HG03460 (cell line): ENCODE data around the gene RO60.
"Not testable (repeated sequence)": the region's sequence is repeated elsewhere in the genome, so short reads cannot be mapped to it uniquely, and the experiment has no call there.

Experiments
- ATAC-seq: cut with Tn5 transposase; IDR thresholded peaks from one replicate; pipeline ENCODE4 v1.9.1; 2021; ENCODE audit not compliant: unreplicated experiment

RO60 gene

GRCh38 chr1:193059282-193060114 is at the start of gene RO60, which contains the start of gene UCHL5:
TSS of gene RO60 (plus strand) at chr1:193059612. CDS start at chr1:193069055, 9,443 bp downstream.
TSS of gene UCHL5 (minus strand) at chr1:193059360. CDS start at chr1:193059260, 100 bp downstream.
- peak; percentile 92 for ATAC-seq

GRCh38 chr1:193011406-193011805 is 48.0 kb upstream of the RO60 start:
- no peak for ATAC-seq

- ATAC-seq: no peak
These were observed 46.4 kb upstream of the RO60 start for GRCh38 chr1:193013005-193013404.

DNA sequence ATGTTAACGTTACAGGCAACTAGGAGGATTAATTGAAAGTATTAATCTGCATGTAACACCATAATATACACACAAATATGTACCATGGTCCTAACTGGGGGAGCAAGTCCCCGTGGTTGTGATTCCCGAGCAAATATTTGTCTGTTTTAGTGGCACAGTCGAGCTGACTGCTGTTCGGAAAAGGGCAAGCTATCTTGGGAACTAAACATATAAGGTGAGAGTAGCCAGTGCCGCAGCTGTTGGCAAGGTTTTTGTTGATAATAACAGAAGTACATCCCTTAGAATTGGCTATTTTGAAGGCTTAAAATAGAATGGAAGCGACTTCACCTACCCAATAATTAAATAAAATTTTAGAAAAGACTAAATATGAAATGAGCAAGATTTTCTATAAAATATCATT is 45.7 kb upstream of the RO60 start:
- ATAC-seq: no peak

GRCh38 chr1:193014400-193014799 is 45.0 kb upstream of the RO60 start:
- ATAC-seq: no peak

GRCh38 chr1:193016788-193017187 is 42.6 kb upstream of the RO60 start:
- no peak for ATAC-seq

GRCh38 chr1:193019442-193020026 is 39.9 kb upstream of the RO60 start:
- ATAC-seq: peak; percentile 67

DNA sequence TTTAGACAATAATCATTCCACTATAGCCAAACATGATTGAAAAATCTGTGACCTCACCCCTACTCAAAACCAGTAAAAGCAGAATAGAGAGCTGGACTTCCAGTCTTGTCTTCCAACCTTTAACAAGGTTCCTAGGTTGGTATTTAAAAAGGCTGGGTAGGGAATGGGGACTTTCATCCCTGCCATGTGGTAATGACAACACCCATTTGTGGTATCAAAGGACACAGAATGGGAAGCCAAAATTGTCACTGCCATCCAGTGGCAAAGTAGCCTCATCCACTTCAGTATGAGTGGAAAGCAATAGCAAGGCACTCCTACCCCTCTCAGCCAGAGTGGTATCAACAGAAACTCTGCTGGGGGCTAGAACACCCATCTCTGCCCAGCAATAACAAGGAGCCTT is 34.2 kb upstream of the RO60 start:
- ATAC-seq: no peak

DNA sequence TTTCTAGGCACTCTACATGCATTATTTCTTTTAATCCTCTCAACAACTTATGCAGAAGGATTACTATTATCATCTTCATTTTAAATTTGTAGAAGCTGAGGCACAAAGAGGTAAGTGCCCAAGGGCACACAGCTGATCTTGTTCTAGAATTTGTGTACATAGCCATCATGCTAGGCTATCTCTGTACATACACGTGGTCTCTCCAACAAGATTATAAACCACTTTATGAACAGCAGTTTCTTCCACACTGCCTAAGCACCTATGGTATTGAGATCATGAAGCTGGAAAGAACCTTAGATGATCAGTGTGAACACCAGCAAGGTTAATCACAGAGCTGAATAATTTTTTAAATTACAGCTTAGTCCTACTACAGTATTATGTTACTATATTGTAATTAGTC is 29.1 kb upstream of the RO60 start:
- no peak for ATAC-seq

DNA sequence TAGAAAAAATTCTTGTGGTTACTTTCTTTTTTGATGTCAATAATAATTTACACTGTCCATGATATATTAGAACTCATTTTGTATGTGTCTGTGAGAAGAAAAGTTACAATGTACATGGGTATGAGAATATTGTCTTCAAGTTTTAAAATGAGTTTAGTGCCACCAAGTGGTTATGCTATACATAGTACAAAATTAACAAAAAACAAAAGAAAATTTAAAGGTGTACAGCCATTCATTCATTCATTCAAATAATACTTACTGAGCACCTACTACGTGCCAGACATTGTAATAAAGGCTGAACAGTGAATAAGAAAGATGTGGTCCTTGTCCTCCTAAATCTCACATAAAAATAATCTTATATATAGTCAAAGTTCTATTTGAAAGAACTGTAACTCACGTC is 28.0 kb upstream of the RO60 start:
- peak; percentile 68 for ATAC-seq

DNA sequence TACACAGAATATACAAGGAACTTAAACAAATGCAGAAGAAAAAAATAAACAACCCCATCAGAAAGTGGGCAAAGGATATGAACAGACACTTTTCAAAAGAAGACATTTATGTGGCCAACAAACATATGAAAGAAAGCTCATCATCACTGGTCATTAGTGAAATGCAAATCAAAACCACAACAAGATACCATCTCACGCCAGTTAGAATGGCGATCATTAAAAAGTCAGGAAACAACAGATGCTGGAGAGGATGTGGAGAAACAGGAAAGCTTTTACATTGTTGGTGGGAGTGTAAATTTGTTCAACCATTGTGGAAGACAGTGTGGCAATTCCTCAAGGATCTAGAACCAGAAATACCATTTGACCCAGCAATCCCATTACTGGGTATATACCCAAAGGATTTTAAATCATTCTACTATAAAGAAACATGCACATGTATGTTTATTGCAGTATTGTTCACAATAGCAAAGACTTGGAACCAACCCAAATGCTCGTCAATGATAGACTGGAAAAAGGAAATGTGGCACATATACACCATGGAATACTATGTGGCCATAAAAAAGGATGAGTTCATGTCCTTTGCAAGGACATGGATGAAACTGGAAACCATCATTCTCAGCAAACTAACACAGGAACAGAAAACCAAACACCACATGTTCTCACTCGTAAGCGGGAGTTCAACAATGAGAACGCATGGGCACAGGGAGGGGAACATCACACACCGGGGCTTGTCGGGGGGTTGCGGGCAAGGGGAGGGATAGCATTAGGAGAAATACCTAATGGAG is 26.6 kb upstream of the RO60 start:
- ATAC-seq: not testable (repeated sequence)

DNA sequence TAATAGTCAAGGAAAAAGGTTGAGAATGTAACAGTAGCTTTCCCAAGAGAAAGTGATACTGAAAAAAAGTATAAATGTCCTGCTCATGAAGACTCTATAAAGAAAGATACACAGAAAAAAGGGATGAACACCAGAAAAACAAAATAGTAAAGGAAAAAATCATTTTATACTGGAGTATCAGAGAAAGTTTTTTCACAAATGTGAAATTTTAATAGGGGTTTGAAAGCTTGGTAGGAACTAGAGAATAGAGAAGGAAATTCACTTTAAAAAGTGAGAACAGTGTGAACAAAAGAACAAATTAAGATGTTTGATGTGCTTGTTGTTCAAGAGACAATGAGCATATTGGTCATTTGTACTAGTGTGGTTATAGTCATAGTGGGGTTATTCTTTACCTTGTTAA is 25.8 kb upstream of the RO60 start:
- no peak for ATAC-seq

DNA sequence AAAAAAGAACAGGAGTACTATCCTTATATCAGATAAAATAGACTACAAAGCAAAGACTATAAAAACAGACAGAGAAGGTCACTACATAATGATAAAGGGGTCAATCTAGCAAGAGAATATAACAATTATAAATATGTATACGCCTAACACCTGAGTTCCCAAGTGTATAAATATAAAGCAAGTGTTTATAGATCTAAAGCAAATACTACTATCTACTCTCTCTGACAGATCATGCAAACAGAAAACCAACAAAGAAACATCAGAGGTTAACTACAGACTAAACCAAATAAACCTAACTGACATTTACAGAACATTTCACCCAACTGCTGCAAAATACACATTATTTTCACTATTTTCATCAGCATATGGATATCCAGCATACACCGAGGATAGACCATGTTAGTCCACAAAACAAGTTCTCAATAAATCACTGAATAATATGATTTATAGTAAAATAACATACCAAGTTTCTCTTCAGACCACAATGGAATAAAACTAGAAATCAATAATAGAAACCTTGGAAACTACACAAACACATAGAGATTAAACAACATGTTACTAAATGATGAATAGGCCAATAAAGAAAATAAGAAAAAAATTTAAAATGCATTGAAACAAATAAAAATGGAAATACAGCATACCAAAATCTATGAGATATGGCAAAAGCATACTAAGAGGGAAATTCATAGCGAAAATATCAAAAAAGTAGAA is 22.9 kb upstream of the RO60 start:
- ATAC-seq: no peak

- no peak for ATAC-seq
These were observed 19.4 kb upstream of the RO60 start for GRCh38 chr1:193040011-193040410.

GRCh38 chr1:193042766-193043691 is 16.4 kb upstream of the RO60 start:
- no peak for ATAC-seq

DNA sequence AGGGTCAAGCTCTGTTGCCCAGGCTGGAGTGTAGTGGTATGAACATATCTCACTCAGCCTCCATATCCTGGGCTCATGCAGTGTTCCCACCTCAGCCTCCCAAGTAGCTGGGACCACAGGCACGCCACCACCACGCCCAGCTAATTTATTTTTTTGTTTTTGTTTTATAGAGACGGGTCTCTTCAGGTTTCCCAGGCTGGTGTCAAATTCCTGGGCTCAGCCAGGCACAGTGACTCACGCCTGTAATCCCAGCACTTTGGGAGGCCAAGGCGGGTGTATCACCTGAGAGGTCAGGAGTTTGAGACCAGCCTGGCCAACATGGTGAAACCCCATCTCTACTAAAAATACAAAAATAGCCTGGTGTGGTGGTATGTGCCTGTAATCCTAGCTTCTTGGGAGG is 10.5 kb upstream of the RO60 start:
- not testable (repeated sequence) for ATAC-seq

- ATAC-seq: no peak
These were observed 5.2 kb upstream of the RO60 start for GRCh38 chr1:193054169-193054675.

DNA sequence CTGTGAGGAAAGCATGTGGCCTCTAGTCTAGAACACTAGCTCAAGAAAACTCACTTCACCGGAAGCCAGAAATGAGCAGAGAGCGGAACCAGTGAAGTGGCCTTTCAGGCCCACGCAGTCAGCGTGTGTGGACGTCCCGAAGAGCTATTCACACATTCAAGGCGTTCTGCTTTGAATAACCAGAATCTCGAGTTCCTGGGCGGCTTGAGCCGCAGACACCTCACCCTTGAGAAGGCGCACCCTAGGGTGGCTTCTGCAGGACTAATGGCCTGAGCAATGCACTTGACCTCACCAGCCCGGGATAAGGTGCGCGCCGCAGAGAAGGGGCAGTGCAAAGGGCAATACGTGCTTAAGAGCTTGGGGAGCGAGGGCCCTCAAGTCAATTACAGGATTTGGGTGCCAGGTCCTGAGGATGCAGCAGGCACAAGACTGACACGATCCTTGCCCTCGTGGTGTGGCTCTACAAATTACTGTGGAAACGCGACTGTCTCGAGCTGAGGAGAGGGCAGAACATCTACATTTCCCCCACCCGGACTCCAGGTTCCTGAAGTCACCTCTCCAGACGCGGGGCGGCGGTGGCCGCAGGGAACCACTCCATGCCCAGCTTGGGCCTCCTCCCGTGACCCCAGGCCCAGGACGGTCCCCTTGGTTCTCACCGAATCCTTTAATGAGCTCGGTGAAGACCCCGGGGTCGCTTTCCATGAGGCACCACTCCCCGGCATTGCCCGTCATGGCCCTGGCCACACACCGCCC is 707 bp upstream of the RO60 start:
- ATAC-seq: peak; percentile 45

DNA sequence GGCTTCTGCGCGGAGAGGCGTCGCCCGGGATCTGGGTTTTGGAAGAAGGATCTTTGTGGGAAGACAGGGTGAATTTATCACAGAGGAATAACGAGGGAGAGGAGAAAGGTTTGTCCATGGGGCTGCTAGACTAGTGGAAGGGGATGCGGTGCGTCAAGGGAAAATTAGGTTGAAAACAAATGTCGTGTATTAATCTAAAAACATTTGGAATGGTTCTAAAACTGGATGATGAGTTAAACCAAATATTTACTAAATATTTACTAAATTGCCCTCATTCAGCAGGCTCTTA is 647 bp downstream of the RO60 start:
- ATAC-seq: no peak
